Large intestine (tissue), 3 donors: ENCODE results near the gene KIAA1191. TPM values are rescaled to one million over a fixed set of nuclear protein-coding genes. Genes with fewer than 3 reads are reported as not detected.

Source experiments
- DNase-seq, 2 donors: peaks; one replicate each; pipeline versions ENCODE4 v3.0.0 to v3.0.0-alpha.2; 2013
- H3K27ac ChIP-seq: one replicate; pipeline ENCODE4 v1.5.1; 2013; ENCODE audit warnings: low read length
- H3K27me3 ChIP-seq: 2 replicates; pipeline ENCODE4 v1.6.1; 2013; ENCODE audit warnings: low read length; ENCODE audit not compliant: control insufficient read depth, insufficient read depth
- H3K36me3 ChIP-seq: 2 replicates; pipeline ENCODE4 v1.6.1; 2013; ENCODE audit warnings: low read length; ENCODE audit not compliant: control insufficient read depth, insufficient read depth
- H3K4me1 ChIP-seq: one replicate; pipeline ENCODE4 v1.6.1; 2013; ENCODE audit warnings: low read length; ENCODE audit not compliant: control insufficient read depth, insufficient read depth
- H3K4me3 ChIP-seq: one replicate; pipeline ENCODE4 v1.5.1; 2013; ENCODE audit warnings: low read length
- H3K9me3 ChIP-seq: one replicate; pipeline ENCODE4 v1.6.1; 2013; ENCODE audit warnings: mild to moderate bottlenecking, low read depth, low read length, moderate library complexity; ENCODE audit not compliant: control insufficient read depth
- WGBS: methylation state at CpG from one replicate; pipeline ENCODE4 v1.1.5; 2013; ENCODE audit warnings: low lambda C conversion rate; ENCODE audit not compliant: insufficient coverage; 5-methylcytosine and 5-hydroxymethylcytosine counted together
- polyA plus RNA-seq: library from polyadenylated mRNA; unstranded; fragments of 120-200 nt; gene quantifications from one replicate; pipeline ENCODE4 v1.2.1, GENCODE V29; 2013

Gene KIAA1191
- polyA plus RNA-seq, 1 donor = 116 TPM

DNA sequence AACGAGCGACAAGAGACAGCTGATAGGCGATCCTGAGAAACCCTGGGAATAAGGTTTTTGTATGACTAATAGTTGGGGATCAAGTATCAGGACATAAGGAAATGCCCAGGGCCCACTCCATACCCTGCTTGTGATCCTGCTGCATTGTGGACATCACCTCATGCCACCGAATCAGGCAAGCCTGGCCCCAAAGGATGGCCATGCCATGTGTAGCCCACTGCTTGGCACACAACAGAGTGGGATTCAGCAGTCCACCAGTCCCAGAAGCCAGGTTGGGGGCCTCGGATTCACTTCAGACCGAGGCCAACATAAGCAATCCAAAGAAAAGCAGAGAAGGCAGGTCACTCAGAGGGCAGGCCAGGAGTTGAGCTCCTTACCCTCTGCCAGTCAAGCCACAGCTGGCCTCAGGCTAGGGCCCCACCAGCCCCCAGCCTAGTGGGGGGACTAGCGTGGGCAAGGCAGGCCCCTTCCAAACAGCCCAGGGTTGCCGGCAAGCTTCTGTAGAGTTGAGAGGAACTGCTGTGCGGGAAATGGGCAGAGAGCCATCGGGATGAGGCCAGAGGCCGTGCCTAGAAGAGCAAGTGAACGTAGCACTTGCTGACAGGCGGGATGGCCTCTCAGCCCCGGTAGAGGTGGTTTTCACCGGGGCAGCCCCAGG is 21.8 kb upstream of the KIAA1191 start:
- no peaks in the 10 kb centered on the region for H3K4me1 ChIP-seq
- no peak for DNase-seq
- H3K4me3 ChIP-seq = no peak overlapping the region
- WGBS = 80% methylated on average over 1 of the region's 15 CpGs
- no peak overlapping the region for H3K27ac ChIP-seq
- no peaks in the 10 kb centered on the region for H3K9me3 ChIP-seq
- H3K36me3 ChIP-seq = peaks cover 53% of the 10 kb centered on the region
- H3K27me3 ChIP-seq = no peaks in the 10 kb centered on the region

DNA sequence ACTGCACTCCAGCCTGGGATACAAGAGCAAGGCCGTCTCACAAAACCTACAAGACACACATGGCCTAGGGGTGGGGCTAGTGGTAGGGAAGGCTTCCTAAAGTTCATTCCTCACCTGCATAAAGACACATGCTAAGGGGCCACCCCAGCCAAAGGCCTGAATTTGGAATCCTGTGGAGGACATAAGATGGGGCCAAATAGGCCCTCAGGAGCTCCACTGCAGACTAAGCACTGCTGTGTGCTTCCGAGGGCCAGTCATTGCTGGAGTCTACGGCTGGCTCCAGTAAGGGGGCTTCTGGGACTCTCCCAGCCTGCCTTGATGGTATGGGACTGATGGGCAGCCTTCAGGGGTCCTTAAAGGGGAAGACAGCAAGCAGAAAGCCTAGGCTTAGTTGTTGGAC is 21.2 kb upstream of the KIAA1191 start:
- Histone ChIP-seq H3K4me1 (no peaks in the 10 kb centered on the region), H3K27ac (no peak overlapping the region), H3K27me3 (no peaks in the 10 kb centered on the region), H3K4me3 (no peak overlapping the region), H3K9me3 (no peaks in the 10 kb centered on the region), H3K36me3 (peaks cover 53% of the 10 kb centered on the region)
- no peak for DNase-seq
- no CpG with 5 or more reads among the region's 3 CpGs for WGBS

DNA sequence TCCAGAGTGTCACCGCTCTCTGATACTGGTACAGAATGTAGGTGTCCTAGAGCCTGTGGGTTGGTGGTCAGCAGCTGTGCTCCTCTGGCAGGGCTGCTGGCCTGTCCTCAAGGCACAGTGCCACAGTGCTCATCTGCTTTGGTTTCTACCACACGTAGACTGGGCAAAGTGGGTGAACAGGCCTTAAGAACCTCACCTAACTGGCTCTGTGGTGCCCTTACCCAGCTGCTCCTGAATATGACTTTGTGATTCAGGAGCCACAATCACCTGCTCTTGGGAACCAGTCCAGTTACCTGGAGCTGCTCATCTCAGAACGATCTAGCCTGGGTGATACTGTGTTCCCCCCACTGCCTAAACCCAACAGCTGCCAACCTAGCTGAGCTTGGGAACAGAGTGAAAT is 20.4 kb upstream of the KIAA1191 start:
- WGBS = no CpG with 5 or more reads among the region's 3 CpGs
- Histone ChIP-seq H3K36me3 (peaks cover 53% of the 10 kb centered on the region), H3K27me3 (no peaks in the 10 kb centered on the region), H3K4me3 (no peak overlapping the region), H3K4me1 (no peaks in the 10 kb centered on the region), H3K27ac (no peak overlapping the region), H3K9me3 (no peaks in the 10 kb centered on the region)
- no peak for DNase-seq

DNA sequence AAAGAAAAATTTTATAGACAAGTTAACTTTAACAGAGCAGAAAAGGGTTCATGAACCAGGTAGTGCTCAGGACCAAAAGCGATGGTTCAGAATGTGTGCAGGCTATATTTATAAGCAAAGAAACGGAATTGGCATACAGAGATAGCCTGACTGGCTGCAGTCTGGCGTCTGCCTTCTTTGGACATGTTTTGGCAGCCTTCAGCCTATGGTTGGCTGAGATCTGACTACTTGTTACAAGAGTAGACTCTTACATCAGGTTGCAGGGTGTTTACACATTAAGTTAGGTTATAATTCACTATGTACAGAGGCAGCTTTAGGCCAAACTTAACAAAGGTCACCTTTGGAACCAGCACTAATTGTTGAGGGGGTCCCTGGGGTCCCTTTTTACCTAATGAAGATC is 19.9 kb upstream of the KIAA1191 start:
- Histone ChIP-seq H3K9me3 (no peaks in the 10 kb centered on the region), H3K36me3 (peaks cover 48% of the 10 kb centered on the region), H3K27ac (no peak overlapping the region), H3K4me1 (no peaks in the 10 kb centered on the region), H3K27me3 (no peaks in the 10 kb centered on the region), H3K4me3 (no peak overlapping the region)
- DNase-seq = no peak
- WGBS = no CpG with 5 or more reads among the region's 3 CpGs

DNA sequence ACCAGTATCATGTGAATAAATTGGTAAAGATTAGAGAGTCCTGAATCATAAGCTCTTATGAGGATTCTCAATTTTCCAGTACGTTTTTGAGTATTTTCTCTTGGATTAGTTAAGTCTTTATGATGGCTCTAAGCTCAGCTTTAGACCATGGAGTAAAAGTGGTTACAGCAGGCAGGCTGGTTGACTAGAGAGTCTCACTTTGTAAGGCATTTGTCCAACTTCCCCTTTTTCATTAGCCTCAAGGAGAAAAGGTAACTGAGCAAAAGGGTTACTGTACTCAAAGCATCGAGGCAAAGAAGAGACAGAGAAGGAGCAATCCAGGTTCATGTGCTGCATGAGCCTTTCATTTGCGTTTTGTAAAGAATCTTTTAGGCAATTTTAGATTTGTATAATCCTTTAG is 18.3 kb upstream of the KIAA1191 start:
- H3K36me3 ChIP-seq = peaks cover 38% of the 10 kb centered on the region
- no peak overlapping the region for H3K4me3 ChIP-seq
- no peaks in the 10 kb centered on the region for H3K4me1 ChIP-seq
- DNase-seq = no peak
- WGBS = 100% methylated on average over 2 of the region's 3 CpGs
- no peaks in the 10 kb centered on the region for H3K27me3 ChIP-seq
- H3K27ac ChIP-seq = no peak overlapping the region
- no peaks in the 10 kb centered on the region for H3K9me3 ChIP-seq

DNA sequence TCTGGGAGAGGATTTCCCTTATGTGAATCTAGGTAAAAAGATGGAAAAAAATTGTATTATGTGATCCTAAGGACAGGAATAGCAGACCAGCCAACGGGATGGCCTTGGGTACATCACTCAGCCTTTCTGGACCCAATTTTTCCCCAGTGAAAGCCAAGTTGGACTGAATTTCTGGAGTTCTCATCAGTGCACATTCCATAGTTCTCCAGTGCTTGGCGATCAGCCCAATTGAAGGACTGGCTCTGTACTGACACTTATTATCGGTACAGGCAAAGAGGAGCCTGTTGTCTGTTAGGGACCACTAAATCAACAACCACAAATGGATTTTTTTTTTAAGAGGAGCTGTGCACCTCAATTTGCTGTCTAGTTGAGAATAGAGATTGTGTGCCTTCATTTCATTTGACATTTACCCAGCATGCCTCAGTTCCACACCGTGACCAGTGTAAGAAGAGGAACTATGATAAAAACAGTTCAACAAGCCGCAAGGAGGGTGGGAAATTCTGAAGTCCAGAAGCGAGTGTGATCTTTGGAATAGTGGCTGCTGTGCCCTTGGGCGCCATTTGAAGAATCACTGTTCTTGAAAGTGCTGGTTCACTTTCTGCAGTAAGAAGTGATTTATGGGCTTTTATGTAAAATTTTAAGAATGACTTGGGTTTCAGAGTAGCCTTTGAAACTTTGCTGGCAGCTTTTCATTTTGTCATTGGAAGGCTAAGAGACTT is 11.7 kb upstream of the KIAA1191 start:
- H3K27ac ChIP-seq = no peak overlapping the region

DNA sequence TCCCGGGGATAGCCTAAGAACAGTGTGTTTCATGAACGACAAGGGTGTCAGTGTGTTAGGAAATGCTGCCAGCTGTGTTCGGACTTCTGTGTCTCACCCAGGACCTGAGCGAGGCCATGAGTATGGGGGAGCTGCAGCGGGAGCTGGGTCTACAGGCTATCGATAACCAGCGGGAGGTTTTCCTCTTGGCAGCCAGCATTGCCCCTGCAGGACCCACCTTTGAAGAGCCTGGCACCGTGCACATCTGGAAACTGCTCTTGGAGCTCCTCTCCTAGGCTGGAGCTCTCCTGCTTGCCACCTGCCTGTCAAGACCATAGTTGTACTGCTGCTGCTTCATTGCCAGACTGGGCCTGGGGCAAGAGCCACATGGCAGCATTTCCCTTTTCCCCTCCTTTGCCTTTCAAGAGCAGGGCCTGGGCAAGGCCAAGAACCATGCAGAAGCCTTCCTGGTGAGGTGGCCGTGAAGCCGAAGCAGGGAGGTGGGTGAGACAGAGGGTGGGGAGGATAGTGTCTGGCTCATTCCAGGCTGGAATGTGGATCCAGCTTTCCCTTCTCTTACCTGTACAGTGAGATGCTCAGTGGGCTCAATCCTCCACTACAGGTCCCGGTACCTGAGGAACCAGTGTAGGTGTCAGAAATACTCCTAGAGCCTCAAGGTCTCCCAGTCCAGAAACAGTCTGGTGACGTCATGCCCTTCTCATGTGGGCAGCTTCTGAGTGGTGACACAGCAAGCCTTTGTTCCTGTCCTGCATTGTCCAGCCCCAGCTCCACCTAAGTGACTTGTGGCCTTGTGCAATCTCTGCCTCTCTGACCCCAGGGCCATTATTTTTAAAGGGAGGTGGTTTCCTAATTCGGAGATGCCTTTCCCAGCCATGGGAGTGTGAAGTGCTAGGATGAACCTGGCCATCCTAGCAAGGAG is 10.3 kb upstream of the KIAA1191 start:
- no peaks in the 10 kb centered on the region for H3K9me3 ChIP-seq
- H3K27ac ChIP-seq = no peak overlapping the region
- no peak overlapping the region for H3K4me3 ChIP-seq
- no peak for DNase-seq
- no peaks in the 10 kb centered on the region for H3K4me1 ChIP-seq
- peaks cover 10% of the 10 kb centered on the region for H3K36me3 ChIP-seq
- no CpG with 5 or more reads among the region's 13 CpGs for WGBS
- H3K27me3 ChIP-seq = peaks cover 5% of the 10 kb centered on the region

More for the DNA sequence above, 11.7 kb upstream of the KIAA1191 start:
- Histone ChIP-seq H3K9me3 (no peaks in the 10 kb centered on the region), H3K36me3 (peaks cover 3% of the 10 kb centered on the region), H3K27me3 (peaks cover under 1% of the 10 kb centered on the region), H3K4me1 (no peaks in the 10 kb centered on the region), H3K4me3 (no peak overlapping the region)
- no CpG with 5 or more reads among the region's 7 CpGs for WGBS
- peak in 1 of 2 donors; percentile 36 for DNase-seq

DNA sequence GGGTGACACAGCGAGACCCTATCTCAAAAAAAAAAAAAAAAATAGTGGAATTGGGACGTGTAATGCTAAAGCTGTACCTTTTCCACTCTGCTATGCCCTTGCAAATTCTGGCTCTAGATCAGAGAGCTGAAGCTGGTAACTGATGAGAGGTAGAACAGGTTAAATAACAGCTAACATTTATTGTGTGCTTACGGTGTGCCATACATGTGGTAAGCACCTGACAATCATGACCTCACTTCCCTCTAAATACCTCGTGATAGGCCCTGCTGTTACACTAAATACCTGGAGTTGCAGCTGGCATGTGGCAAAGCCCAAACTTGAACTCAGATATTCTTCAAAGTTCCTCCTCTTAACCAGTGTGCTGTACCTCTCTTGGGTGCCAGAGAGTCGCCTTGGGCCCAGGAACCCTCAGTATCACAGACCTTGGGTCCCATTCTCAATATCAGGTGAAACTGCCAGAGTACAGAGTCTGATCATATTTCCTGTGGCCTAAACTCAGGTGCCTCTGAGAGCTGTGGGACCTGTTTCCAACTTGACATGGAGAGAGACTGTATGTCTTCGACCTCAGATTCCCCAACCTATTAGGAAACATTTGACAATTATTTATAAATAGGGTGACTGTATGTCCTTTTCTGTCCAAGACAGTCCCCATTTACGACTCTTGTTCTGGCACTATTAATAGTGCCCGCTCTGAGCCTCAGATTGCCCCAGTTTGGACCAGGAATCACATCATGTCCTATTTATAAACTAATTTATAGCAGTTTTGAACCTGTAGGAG is 8.6 kb upstream of the KIAA1191 start:
- Histone ChIP-seq H3K27ac (no peak overlapping the region), H3K27me3 (peaks cover 17% of the 10 kb centered on the region), H3K4me3 (no peak overlapping the region), H3K36me3 (peaks cover 10% of the 10 kb centered on the region), H3K4me1 (no peaks in the 10 kb centered on the region), H3K9me3 (peaks cover 4% of the 10 kb centered on the region)
- peak in 1 of 2 donors; percentile 59 for DNase-seq
- WGBS = 100% methylated on average over 2 of the region's 8 CpGs

DNA sequence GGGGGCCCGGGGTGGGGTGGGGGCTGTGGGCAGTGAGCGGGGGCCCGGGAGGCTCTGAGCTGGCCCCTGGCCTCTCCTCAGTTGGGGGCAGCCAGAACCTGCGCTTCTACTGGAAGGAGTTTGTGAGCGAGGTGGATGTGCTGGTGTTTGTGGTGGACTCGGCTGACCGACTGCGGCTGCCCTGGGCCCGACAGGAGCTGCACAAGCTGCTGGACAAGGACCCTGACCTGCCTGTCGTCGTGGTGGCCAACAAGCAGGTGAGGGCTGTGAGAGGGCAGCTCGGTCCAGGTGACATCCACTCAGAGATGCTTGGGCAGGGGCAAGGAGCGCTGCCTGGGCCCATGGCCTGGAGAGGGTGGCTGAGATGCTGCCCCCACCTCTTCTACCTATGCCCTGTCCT is 7.2 kb upstream of the KIAA1191 start:
- H3K27me3 ChIP-seq = peaks cover 28% of the 10 kb centered on the region
- peaks cover 4% of the 10 kb centered on the region for H3K4me1 ChIP-seq
- no peak overlapping the region for H3K4me3 ChIP-seq
- H3K36me3 ChIP-seq = peaks cover 10% of the 10 kb centered on the region
- H3K27ac ChIP-seq = no peak overlapping the region
- no peak for DNase-seq
- WGBS = no CpG with 5 or more reads among the region's 13 CpGs
- peaks cover 4% of the 10 kb centered on the region for H3K9me3 ChIP-seq
